Measurements from ENCODE around the gene IQCK.

IQCK gene

DNA sequence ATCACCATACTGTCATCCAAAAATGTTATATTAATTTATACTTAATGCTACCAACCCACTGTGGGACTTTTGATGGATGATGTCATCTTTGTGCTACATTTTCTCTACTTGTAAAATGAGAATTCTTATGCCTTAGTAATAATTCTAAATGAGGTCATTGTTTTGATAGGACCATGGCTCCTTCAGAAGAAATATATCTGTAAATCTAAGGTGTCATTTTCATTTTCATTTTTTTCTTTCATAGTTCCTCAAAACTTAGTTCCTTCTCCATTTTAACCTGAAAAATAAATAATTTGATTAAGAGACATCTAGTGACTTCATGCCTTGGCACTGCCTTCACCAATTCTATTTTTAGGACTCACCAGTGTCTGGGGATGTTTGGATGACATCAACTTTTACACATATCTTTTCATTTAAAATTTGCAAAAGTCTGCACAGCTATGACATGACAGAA, 117.9 kb downstream of the IQCK start:
- H3K9me2 ChIP-seq (replicated peaks; ENCODE audit: control insufficient read depth, low read length), result no peaks in the 10 kb centered on the region
- no peak overlapping the region for H3K4me3 ChIP-seq (ENCODE audit: low read length)
- H3K79me2 ChIP-seq (ENCODE audit: control insufficient read depth, low read length), result no peaks in the 10 kb centered on the region
- no peaks in the 10 kb centered on the region for H4K20me1 ChIP-seq (ENCODE audit: control insufficient read depth, insufficient read depth, low read depth, low read length)
- no peaks in the 10 kb centered on the region for H3K36me3 ChIP-seq (ENCODE audit: control insufficient read depth, low read length)
- no peaks in the 10 kb centered on the region for H3K4me1 ChIP-seq (ENCODE audit: control insufficient read depth, low read length)
- TF ChIP-seq EZH2phosphoT487 (IDR thresholded peaks at IDR 0.05; ENCODE audit: borderline replicate concordance, low read length), result no peak
- TF ChIP-seq, protein P1, sequence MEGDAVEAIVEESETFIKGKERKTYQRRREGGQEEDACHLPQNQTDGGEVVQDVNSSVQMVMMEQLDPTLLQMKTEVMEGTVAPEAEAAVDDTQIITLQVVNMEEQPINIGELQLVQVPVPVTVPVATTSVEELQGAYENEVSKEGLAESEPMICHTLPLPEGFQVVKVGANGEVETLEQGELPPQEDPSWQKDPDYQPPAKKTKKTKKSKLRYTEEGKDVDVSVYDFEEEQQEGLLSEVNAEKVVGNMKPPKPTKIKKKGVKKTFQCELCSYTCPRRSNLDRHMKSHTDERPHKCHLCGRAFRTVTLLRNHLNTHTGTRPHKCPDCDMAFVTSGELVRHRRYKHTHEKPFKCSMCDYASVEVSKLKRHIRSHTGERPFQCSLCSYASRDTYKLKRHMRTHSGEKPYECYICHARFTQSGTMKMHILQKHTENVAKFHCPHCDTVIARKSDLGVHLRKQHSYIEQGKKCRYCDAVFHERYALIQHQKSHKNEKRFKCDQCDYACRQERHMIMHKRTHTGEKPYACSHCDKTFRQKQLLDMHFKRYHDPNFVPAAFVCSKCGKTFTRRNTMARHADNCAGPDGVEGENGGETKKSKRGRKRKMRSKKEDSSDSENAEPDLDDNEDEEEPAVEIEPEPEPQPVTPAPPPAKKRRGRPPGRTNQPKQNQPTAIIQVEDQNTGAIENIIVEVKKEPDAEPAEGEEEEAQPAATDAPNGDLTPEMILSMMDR (IDR thresholded peaks at IDR 0.05; ENCODE audit: low read depth, low read length, poor library complexity, severe bottlenecking), result no peak
- H3K9me3 ChIP-seq (ENCODE audit: control insufficient read depth, insufficient read depth, low read length), result no peaks in the 10 kb centered on the region
- no peaks in the 10 kb centered on the region for H3F3A ChIP-seq (ENCODE audit: control insufficient read depth, insufficient read depth)
- H3K27me3 ChIP-seq (ENCODE audit: control insufficient read depth, low read length), result no peaks in the 10 kb centered on the region
- H3K4me2 ChIP-seq (ENCODE audit: low read length), result no peak overlapping the region
- H3K27ac ChIP-seq (ENCODE audit: low read depth, low read length), result no peak overlapping the region

DNA sequence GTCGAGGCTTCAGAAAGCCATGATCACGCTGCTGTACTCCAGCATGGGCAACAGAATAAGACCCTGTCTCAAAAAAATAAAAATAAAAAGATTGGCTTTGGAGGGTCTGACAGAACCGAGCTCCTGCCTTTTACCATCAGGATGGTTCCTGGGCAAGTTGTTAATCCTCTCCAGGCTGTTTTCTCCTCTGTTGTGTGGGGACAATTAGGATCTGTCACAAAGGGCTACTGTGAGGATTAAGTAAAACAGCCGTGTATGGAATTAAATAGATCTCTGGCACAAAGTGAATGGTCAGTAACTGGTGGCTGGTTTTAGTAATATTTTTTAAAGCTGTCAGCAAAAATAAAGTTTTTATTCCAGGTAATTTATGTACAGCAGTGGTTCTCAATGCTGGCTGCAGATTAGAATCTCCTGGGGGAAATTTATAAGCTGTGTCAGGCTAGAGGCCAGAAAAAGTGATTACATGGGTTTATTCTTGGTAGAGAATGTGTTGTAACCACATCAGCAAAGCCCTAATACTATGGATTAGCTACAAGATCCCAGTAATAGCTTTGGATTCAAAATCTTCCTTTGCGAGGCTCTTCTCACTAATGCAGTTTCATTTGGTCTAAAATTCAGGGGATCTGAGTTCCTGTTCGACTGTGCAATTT, 119.4 kb downstream of the IQCK start:
- Histone ChIP-seq H3K27ac (ENCODE audit: low read depth, low read length) (no peak overlapping the region), H3K9me2 (replicated peaks; ENCODE audit: control insufficient read depth, low read length) (no peaks in the 10 kb centered on the region), H3K4me3 (ENCODE audit: low read length) (no peak overlapping the region), H3K36me3 (ENCODE audit: control insufficient read depth, low read length) (no peaks in the 10 kb centered on the region), H3K9me3 (ENCODE audit: control insufficient read depth, insufficient read depth, low read length) (no peaks in the 10 kb centered on the region), H3K4me1 (ENCODE audit: control insufficient read depth, low read length) (no peaks in the 10 kb centered on the region), H3K27me3 (ENCODE audit: control insufficient read depth, low read length) (peaks cover 3% of the 10 kb centered on the region; the same call in 1 of the 2 replicates), H3K4me2 (ENCODE audit: low read length) (no peak overlapping the region), H3F3A (ENCODE audit: control insufficient read depth, insufficient read depth) (no peaks in the 10 kb centered on the region), H3K79me2 (ENCODE audit: control insufficient read depth, low read length) (no peaks in the 10 kb centered on the region), H4K20me1 (ENCODE audit: control insufficient read depth, insufficient read depth, low read depth, low read length) (no peaks in the 10 kb centered on the region)
- TF ChIP-seq, protein P1 (IDR thresholded peaks at IDR 0.05; ENCODE audit: low read depth, low read length, poor library complexity, severe bottlenecking), result no peak
- TF ChIP-seq EZH2phosphoT487 (IDR thresholded peaks at IDR 0.05; ENCODE audit: borderline replicate concordance, low read length), result no peak

DNA sequence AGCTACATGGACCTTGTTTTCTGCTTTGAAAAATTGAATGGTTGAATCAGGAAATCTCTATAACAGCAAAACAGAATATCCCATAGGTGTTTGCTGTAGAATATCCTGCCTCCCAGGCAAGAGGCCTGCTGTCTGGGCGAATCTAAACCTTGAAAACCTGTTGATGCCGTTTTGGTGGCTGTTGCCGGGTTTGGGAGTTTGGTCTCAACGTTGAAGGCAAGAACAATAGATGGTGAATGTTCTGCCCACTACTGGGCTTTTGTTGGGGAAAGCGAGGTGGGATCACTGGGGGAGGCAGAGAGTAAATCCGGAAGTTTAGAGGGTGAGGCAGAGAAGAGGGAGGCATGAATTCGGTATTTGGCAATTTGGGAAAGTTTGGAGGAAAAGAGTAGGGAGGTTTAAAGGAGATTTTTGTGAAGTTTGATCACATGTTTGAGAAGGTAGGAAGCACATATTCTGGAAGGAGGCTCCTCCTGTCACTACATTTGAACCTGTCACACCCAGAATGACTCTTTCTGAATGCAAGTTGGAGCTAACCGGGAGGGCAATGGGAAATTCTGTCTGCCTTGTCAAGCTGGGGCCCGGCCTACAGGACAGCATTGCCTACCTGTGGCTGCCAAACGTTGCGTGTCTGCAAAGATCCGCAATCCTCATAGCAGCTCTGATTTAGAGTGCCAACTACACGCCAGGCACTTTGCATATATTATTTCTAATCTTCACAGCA, 120.1 kb downstream of the IQCK start:
- no peak overlapping the region for H3K27ac ChIP-seq (ENCODE audit: low read depth, low read length)
- no peaks in the 10 kb centered on the region for H4K20me1 ChIP-seq (ENCODE audit: control insufficient read depth, insufficient read depth, low read depth, low read length)
- no peaks in the 10 kb centered on the region for H3K9me2 ChIP-seq (replicated peaks; ENCODE audit: control insufficient read depth, low read length)
- H3K27me3 ChIP-seq (ENCODE audit: control insufficient read depth, low read length), result peaks cover 3% of the 10 kb centered on the region; the same call in 1 of the 2 replicates
- no peak overlapping the region for H3K4me2 ChIP-seq (ENCODE audit: low read length)
- no peaks in the 10 kb centered on the region for H3K4me1 ChIP-seq (ENCODE audit: control insufficient read depth, low read length)
- TF ChIP-seq EZH2phosphoT487 (IDR thresholded peaks at IDR 0.05; ENCODE audit: borderline replicate concordance, low read length), result no peak
- TF ChIP-seq, protein P1 (IDR thresholded peaks at IDR 0.05; ENCODE audit: low read depth, low read length, poor library complexity, severe bottlenecking), result no peak
- no peaks in the 10 kb centered on the region for H3F3A ChIP-seq (ENCODE audit: control insufficient read depth, insufficient read depth)
- H3K36me3 ChIP-seq (ENCODE audit: control insufficient read depth, low read length), result no peaks in the 10 kb centered on the region
- no peaks in the 10 kb centered on the region for H3K9me3 ChIP-seq (ENCODE audit: control insufficient read depth, insufficient read depth, low read length)
- no peaks in the 10 kb centered on the region for H3K79me2 ChIP-seq (ENCODE audit: control insufficient read depth, low read length)
- no peak overlapping the region for H3K4me3 ChIP-seq (ENCODE audit: low read length)

Measured in DOHH2 (cell line).